Heart left ventricle (tissue), 16 donors: ENCODE data around the gene SLC9C2. TPM values are rescaled to one million over a fixed set of nuclear protein-coding genes. Genes with fewer than 3 reads are reported as not detected.

Source experiments
- ATAC-seq, 4 donors: fragments of 200-7000 bp; cut with Tn5 transposase; one replicate each; pipeline ENCODE4 v1.9.1; 2020 to 2022; ENCODE audit warnings: moderate library complexity in 4 of 4, mild to moderate bottlenecking in 3 of 4, moderate number of reproducible peaks in 1 of 4
- DNase-seq, 5 donors: peaks; one replicate each; pipeline ENCODE4 v3.0.0-alpha.2; 2020
- H3K27ac ChIP-seq, 12 donors: fragments of 200-600 bp; sonication (generic) in 4 of 12; one replicate each; pipeline versions ENCODE4 v1.5.0 to v1.8.0; 2016 to 2022; ENCODE audit warnings: mild to moderate bottlenecking in 2 of 12
- H3K27me3 ChIP-seq, 9 donors: fragments of 200-600 bp; sonication (generic) in 2 of 9; one replicate each; pipeline versions ENCODE4 v1.5.1 to v1.8.0; 2016 to 2022; ENCODE audit warnings: mild to moderate bottlenecking in 3 of 9
- H3K36me3 ChIP-seq, 9 donors: fragments of 200-600 bp; sonication (generic) in 2 of 9; one replicate each; pipeline versions ENCODE4 v1.5.0 to v1.8.0; 2018 to 2022; ENCODE audit warnings: mild to moderate bottlenecking in 2 of 9
- H3K4me1 ChIP-seq, 12 donors: fragments of 200-600 bp; sonication (generic) in 4 of 12; one replicate each; pipeline versions ENCODE4 v1.5.0 to v1.8.0; 2016 to 2022; ENCODE audit warnings: mild to moderate bottlenecking in 3 of 12
- H3K4me3 ChIP-seq, 12 donors: fragments of 200-600 bp; sonication (generic) in 4 of 12; one replicate each; pipeline versions ENCODE4 v1.5.0 to v1.8.0; 2017 to 2022; ENCODE audit warnings: mild to moderate bottlenecking in 9 of 12, moderate library complexity in 4 of 12
- H3K9me3 ChIP-seq, 12 donors: fragments of 200-600 bp; sonication (generic) in 4 of 12; one replicate each; pipeline versions ENCODE4 v1.5.0 to v1.8.0; 2016 to 2022; ENCODE audit warnings: mild to moderate bottlenecking in 1 of 12
- POLR2A ChIP-seq, 2 donors: fragments of 450-650 bp; IDR thresholded peaks; one replicate each; pipeline ENCODE4 v1.6.1; 2017; ENCODE audit warnings: antibody characterized with exemption in 2 of 2, mild to moderate bottlenecking in 2 of 2, moderate library complexity in 2 of 2
- WGBS, 4 donors: extraction: QIAGEN DNeasy Blood & Tissue Kit in 2 of 4; methylation state at CpG; one replicate each; pipeline versions ENCODE4 v1.1.5 to v1.1.7; 2013 to 2018; 5-methylcytosine and 5-hydroxymethylcytosine counted together
- intact Hi-C, 10 donors: fragments of 100-400 bp; cut with DNase I; formaldehyde crosslinking; loops; one replicate each; pipeline versions ENCODE4 v1.11.1 to v1.14.2; 2022
- polyA plus RNA-seq, 2 donors: library from polyadenylated mRNA; stranded (reverse); fragments of 200-250 nt; gene quantifications; one replicate each; pipeline ENCODE4 v1.2.3, GENCODE V29; 2013
- total RNA-seq, 9 donors: library from RNA; depleted of rRNA in 2 of 9; stranded (reverse); fragments of >200 nt in 2 of 9; fragmentation: NEBNext Ultra II Directional in 3 of 9; extraction: Animal tissue kit (Norgen Biotek cat#: 25700) in 3 of 9; gene quantifications; one replicate each; pipeline versions ENCODE4 v1.1.0 to v1.2.4, GENCODE V29; 2016 to 2023
- TF ChIP-seq, protein P1 (sequence below), 12 donors: fragments of 200-600 bp; sonication (generic) in 4 of 12; IDR thresholded peaks; one replicate each; pipeline versions ENCODE4 v1.5.0 to v1.8.0; 2018 to 2022; ENCODE audit warnings: antibody characterized with exemption in 12 of 12, mild to moderate bottlenecking in 5 of 12
- donor health status: ischemic (EF 13 %, LVEDD 7.1; RV severe dilation, severe dysfunction).
- donor health status: healthy with polysubstance abuse.
- donor health status: DM: no; HTN: yes; CAD: no.
- donor health status: DM: no; HTN: no; CAD: no.
- donor health status: ischemic (EF 25% LVEDD 6.9; RV normal size, moderate dysfunction).
- donor health status: ischemic (EF 25% LVEDD 5.7; RV mildly dilated, moderate dysfunction).
- donor health status: healthy.
- donor health status: DM: yes; HTN: yes; CAD: no.
- donor health status: ischemic (EF 35%, LVEDD 5.7; RV mildly dilated, moderate dysfunction).
- donor health status: nonischemic (EF 11% LVEDD 7.7; RV severe dilation, severe dysfunction).
- donor health status: DM: yes; HTN: yes; CAD: no.
- donor health status: PGD.
- donor health status: ischemic (EF 29% LVEDD 5.4; RV normal size, mild dysfunction).
- donor health status: nonischemic (EF 23%, LVEDD 6.1; RV moderate dilation, normal function).

SLC9C2 gene
- total and polyA plus RNA-seq, 11 donors: 0.09 to 1.8 (median 0.17) TPM; not detected in 8

DNA sequence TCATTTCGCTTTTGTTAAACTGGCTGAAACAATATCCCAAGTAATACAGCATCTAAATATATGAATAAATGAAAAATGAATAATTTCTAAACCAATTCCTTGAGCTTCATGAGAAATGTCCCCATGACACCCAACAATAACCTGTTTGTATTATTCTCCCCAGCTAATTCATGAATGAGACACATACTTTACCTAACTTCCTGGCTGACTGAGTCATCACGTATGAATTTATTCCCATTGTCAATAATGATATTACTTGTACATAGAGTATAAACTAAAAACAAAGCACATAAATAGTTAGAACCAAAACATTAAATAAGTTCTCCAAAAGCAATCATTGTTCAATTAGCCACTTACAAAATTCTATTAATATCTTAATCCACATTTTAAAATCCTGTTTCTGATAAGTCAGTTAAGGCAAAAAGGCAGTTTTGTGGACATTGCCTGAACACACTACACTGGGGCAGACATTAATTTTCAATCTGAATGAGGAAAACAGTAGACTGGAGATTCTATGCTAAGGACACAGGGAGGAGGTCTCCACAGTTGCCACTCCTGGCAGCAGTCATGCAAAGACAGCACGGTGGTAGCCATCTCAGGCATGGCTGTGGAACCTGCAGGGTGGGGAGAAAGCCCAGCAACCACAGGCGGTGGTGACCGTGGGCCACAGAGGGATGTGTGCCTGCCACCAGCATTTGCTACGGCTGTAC is 48.2 kb downstream of the SLC9C2 start:
- Histone ChIP-seq H3K9me3 (no peaks in the 10 kb centered on the region), H3K4me3 (no peak overlapping the region), H3K27me3 (no peaks in the 10 kb centered on the region), H3K27ac (no peak overlapping the region), H3K4me1 (no peaks in the 10 kb centered on the region), H3K36me3 (no peaks in the 10 kb centered on the region)
- ATAC-seq: no peak
- TF ChIP-seq POLR2A (IDR thresholded peaks at IDR 0.05): no peak
- TF ChIP-seq, protein P1, sequence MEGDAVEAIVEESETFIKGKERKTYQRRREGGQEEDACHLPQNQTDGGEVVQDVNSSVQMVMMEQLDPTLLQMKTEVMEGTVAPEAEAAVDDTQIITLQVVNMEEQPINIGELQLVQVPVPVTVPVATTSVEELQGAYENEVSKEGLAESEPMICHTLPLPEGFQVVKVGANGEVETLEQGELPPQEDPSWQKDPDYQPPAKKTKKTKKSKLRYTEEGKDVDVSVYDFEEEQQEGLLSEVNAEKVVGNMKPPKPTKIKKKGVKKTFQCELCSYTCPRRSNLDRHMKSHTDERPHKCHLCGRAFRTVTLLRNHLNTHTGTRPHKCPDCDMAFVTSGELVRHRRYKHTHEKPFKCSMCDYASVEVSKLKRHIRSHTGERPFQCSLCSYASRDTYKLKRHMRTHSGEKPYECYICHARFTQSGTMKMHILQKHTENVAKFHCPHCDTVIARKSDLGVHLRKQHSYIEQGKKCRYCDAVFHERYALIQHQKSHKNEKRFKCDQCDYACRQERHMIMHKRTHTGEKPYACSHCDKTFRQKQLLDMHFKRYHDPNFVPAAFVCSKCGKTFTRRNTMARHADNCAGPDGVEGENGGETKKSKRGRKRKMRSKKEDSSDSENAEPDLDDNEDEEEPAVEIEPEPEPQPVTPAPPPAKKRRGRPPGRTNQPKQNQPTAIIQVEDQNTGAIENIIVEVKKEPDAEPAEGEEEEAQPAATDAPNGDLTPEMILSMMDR (IDR thresholded peaks at IDR 0.05): no peak
- WGBS, 4 donors: 85 to 91% (median 89%) methylated on average over 6 of the region's 6 CpGs
- intact Hi-C loops: no loop called here
- DNase-seq: no peak

DNA sequence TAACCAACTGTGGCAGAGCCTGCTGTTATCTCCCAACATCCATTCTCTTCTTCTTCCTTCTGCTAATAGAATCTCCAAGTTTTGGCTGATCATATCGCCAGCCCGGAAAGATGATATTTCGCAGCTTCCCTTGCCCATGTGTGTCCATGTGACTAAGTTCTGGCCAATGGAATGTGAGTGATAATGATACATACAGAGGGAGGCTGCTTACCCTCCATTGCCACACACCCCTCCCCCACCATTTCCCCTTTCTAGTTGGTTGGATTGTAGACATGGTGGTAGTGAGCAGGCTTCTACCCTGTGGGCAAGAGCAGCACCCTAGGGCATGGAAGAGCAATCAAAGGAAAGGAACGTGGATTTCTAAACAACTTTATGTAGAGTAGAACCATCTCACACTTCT is 48.8 kb downstream of the SLC9C2 start:
- H3K36me3 ChIP-seq: no peaks in the 10 kb centered on the region
- H3K9me3 ChIP-seq: no peaks in the 10 kb centered on the region
- no peak overlapping the region for H3K4me3 ChIP-seq
- DNase-seq: no peak
- 66 to 95% (median 80%) methylated on average over 4 of the region's 4 CpGs for WGBS, 4 donors
- no peak for ATAC-seq
- intact Hi-C loops: no loop called here
- H3K4me1 ChIP-seq: no peaks in the 10 kb centered on the region
- no peak for TF ChIP-seq POLR2A (IDR thresholded peaks at IDR 0.05)
- TF ChIP-seq, protein P1 (IDR thresholded peaks at IDR 0.05): no peak
- no peak overlapping the region for H3K27ac ChIP-seq
- H3K27me3 ChIP-seq: no peaks in the 10 kb centered on the region

DNA sequence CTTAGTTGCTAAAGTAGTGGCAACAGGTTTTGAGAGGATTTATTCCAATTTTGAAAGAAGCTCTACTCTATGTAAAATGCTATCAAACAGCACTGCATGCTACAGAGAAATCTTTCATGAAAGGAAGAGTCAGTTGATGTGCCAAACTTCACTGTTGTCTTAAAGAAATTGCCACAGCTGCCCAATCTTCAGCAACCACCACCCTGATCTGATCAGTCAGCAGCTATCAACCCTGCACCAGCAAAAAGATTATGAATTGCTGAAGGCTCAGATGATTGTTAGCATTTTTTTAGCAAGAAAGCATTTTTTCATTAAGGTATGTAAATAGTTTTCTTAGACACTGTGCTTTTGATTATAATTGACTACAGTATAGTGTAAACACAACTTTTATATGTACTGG is 49.6 kb downstream of the SLC9C2 start:
- intact Hi-C loops: no loop called here

DNA sequence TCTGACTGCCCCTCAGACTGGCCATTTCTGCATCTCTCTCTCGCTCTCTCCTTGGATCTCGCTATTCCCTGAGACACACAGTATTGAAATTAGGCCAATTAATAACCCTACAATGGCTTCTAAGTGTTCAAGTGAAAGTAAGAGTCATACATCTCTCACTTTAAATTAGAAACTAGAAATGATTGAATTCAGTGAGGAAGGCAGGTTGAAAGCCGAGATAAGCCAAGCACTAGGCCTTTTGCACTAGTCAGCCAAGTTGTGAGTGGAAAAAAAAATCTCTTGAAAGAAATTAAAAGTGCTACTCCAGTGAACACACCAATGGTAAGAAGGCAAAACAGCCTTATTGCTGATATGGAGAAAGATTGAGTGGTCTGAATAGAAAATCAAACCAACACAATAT is 51.2 kb downstream of the SLC9C2 start:
- 87 to 92% (median 88%) methylated on average over 3 of the region's 3 CpGs for WGBS, 4 donors
- ATAC-seq (no peak), DNase-seq (no peak)
- Histone ChIP-seq H3K36me3 (no peaks in the 10 kb centered on the region), H3K27ac (no peak overlapping the region), H3K4me3 (no peak overlapping the region), H3K4me1 (no peaks in the 10 kb centered on the region), H3K27me3 (no peaks in the 10 kb centered on the region), H3K9me3 (no peaks in the 10 kb centered on the region)
- TF ChIP-seq POLR2A (IDR thresholded peaks at IDR 0.05): no peak
- TF ChIP-seq, protein P1 (IDR thresholded peaks at IDR 0.05): no peak
- intact Hi-C loops: no loop called here

More for the DNA sequence above, 49.6 kb downstream of the SLC9C2 start:
- DNase-seq (no peak), ATAC-seq (no peak)
- H3K4me3 ChIP-seq: no peak overlapping the region
- TF ChIP-seq, protein P1 (IDR thresholded peaks at IDR 0.05): no peak
- TF ChIP-seq POLR2A (IDR thresholded peaks at IDR 0.05): no peak
- no peaks in the 10 kb centered on the region for H3K4me1 ChIP-seq
- H3K36me3 ChIP-seq: no peaks in the 10 kb centered on the region
- H3K27ac ChIP-seq: no peak overlapping the region
- H3K9me3 ChIP-seq: no peaks in the 10 kb centered on the region
- H3K27me3 ChIP-seq: no peaks in the 10 kb centered on the region
